Measurements from ENCODE around the gene ATP1A3.

Gene ATP1A3

DNA sequence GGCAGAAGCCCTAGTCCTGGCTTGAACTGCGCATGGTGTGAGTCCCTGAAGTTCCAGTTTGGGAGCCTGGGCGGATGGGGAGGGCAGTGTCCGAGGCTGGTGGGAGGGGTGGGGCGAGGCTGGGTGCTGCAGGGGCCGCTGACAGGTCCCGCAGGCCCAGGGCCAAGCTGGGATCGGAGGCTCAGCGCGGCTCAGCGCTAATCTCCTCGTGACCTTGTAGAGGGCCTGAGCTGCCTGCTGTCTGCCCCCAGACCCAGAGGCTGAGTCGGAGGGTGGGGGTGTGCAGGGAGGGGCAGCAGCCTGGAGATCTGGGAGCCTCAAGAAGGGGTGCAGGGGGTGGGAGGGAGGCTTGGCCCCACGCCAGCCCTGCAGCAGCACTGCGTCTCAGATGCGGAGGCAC, 3.0 kb downstream of the ATP1A3 start:
- DNase-seq (ENCODE audit: low read depth): no peak
- TF ChIP-seq, protein P1, sequence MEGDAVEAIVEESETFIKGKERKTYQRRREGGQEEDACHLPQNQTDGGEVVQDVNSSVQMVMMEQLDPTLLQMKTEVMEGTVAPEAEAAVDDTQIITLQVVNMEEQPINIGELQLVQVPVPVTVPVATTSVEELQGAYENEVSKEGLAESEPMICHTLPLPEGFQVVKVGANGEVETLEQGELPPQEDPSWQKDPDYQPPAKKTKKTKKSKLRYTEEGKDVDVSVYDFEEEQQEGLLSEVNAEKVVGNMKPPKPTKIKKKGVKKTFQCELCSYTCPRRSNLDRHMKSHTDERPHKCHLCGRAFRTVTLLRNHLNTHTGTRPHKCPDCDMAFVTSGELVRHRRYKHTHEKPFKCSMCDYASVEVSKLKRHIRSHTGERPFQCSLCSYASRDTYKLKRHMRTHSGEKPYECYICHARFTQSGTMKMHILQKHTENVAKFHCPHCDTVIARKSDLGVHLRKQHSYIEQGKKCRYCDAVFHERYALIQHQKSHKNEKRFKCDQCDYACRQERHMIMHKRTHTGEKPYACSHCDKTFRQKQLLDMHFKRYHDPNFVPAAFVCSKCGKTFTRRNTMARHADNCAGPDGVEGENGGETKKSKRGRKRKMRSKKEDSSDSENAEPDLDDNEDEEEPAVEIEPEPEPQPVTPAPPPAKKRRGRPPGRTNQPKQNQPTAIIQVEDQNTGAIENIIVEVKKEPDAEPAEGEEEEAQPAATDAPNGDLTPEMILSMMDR (conservative IDR thresholded peaks at IDR 0.05; ENCODE audit: low read length): no peak
- H3K4me3 ChIP-seq (ENCODE audit: low read length): no peak overlapping the region

DNA sequence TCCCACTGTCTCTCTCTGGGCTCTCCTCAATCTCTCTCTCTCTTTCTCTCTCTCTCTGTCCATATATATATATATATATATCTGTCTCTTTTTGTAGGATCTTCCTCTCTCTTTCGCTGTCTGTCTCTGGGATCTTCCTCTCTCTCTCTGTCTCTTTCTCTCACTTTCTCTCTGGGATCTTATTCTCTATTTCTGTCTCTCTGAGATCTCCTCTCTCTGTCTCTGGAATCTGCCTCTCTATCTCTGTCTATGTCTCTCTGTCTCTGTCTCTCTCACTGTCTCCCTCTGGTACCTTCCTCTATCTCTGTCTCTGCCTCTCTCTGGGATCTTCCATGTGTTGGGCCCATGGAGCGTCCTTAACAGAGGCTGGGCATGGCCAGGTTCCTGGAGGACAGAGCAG, 3.4 kb downstream of the ATP1A3 start:
- TF ChIP-seq, protein P1 (conservative IDR thresholded peaks at IDR 0.05; ENCODE audit: low read length): no peak
- H3K4me3 ChIP-seq (ENCODE audit: low read length): no peak overlapping the region
- DNase-seq (ENCODE audit: low read depth): no peak

DNA sequence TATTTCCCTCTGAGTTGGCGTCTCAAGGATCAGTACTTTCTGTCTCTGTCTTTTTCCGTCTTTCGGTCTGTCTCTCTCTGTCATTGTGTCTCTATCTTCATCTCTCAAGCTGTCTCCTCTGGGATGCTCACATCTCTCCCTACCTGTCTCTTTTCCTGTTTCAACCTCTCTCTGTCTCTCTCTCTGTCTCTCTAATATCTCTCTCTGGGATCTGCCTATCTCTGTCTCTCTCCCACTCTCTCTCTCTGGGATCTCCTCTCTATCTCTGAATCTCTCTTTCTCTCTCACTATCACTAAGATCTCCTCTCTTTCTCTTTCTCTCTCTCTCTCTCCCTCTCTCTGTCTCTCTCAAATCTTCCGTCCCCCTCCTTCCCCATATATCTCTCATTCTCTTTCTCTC, 4.0 kb downstream of the ATP1A3 start:
- TF ChIP-seq, protein P1 (conservative IDR thresholded peaks at IDR 0.05; ENCODE audit: low read length): no peak
- DNase-seq (ENCODE audit: low read depth): no peak
- H3K4me3 ChIP-seq (ENCODE audit: low read length): no peak overlapping the region

DNA sequence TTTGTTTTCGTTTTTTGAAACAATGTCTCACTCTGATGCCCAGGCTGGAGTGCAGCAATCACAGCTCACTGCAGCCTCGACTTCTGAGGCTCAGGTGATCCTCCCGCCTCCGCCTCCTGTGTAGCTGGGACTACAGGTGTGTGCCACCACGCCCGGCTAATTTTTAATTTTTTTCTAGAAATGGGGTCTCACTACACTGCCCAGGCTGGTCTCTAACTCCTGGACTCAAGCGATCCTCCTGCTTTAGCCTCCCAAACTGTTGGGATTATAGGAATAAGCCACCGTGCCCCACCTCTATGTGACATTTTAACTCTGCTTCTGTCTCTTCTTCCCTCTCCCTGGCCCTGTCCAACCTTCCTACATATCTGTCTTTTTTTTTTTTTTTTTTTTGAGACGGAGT, 5.1 kb downstream of the ATP1A3 start:
- no peak overlapping the region for H3K4me3 ChIP-seq (ENCODE audit: low read length)
- no peak for DNase-seq (ENCODE audit: low read depth)
- TF ChIP-seq, protein P1 (conservative IDR thresholded peaks at IDR 0.05; ENCODE audit: low read length): no peak

DNA sequence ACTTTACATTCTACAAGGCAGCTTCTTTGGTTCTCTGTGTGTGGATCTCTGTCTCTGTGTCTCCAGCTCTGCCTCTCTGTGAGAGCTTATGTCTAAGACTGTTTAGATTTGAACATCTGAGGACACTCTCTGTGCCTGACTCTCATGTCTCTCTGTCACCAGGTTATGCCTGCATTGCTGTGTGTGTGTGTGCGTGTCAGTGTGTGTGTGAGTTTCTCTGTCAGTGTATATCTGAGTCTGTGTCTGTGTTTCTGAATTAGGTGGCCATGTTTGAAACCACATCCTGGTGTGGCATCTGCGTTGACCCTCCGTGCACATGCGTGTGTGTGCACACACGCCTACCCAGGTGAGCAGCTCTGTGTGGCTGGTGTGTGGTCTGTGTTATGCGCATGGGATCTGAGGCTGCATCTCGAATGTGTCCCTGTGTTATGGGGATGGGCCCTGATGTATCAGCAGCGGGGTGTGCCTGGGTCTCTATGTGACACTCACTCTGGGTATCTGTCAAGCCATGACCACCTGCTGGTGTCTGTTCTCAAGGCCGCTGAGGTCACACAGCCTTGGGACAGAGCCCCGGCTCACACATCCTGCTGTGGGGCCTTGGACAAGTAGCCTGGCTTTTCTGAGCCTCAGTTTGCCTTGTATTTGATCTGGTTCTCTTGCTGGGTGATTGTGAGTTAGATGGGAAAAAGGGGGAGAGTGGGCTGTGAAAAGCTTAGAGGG, 6.7 kb downstream of the ATP1A3 start:
- no peak for DNase-seq (ENCODE audit: low read depth)
- TF ChIP-seq, protein P1 (conservative IDR thresholded peaks at IDR 0.05; ENCODE audit: low read length): no peak
- no peak overlapping the region for H3K4me3 ChIP-seq (ENCODE audit: low read length)

DNA sequence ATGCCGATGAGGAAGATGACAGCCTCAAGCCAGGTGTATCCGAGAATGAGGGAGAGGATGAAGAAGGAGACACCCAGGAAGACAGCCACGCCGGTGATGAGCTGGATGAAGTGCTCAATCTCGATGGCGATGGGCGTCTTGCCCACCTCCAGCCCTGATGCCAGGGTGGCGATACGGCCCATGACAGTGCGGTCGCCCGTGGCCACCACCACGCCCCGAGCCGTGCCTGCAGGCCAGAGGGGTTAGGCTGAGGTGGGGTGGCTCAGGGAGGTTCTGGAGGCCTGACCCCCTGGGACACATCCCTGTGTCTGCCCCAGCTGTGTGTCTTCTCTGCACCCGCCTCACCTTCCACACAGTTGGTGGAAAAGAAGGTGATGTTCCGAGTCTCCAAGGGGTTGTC, 9.1 kb downstream of the ATP1A3 start:
- TF ChIP-seq, protein P1 (conservative IDR thresholded peaks at IDR 0.05; ENCODE audit: low read length): no peak
- no peak overlapping the region for H3K4me3 ChIP-seq (ENCODE audit: low read length)
- DNase-seq (ENCODE audit: low read depth): no peak

DNA sequence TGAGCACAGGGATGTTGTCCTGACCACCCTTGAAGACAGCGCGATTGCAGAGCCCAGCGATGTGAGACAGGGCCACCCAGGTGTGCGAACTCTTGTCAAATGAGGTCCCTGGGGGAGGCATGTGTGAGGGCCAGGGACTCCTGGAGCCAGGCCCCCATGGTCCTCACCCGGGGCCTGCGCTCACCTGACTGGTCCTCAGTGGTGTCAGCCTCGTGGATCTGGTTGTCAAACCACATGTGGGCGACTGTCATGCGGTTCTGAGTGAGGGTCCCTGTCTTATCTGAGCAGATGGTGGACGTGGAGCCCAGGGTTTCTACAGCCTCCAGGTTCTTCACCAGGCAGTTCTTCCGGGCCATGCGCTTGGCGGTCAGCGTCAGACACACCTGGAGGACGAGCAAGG, 12.3 kb downstream of the ATP1A3 start:
- DNase-seq (ENCODE audit: low read depth): no peak
- TF ChIP-seq, protein P1 (conservative IDR thresholded peaks at IDR 0.05; ENCODE audit: low read length): no peak
- no peak overlapping the region for H3K4me3 ChIP-seq (ENCODE audit: low read length)
